Body of pancreas (tissue), 4 donors: ENCODE results near the gene BTBD10. TPM values are rescaled to one million over a fixed set of nuclear protein-coding genes. Genes with fewer than 3 reads are reported as not detected.
A peak's percentile ranks its signal among the peaks of the same experiment; 100 is the strongest.

Experiments used
- ATAC-seq: fragments of 150-250 bp; one replicate; pipeline ENCODE4 v1.9.1; 2016
- DNase-seq, 4 donors: peaks; one replicate each; pipeline ENCODE4 v3.0.0-alpha.2; 2019
- H3K27ac ChIP-seq, 4 donors: fragments of 200-600 bp; sonication (generic); 1 replicate in 3 of 4; 2 replicates in 1 of 4; pipeline versions ENCODE4 v1.5.1 to v1.6.1; 2016 to 2019; ENCODE audit warnings: mild to moderate bottlenecking in 1 of 4, mixed read lengths in 1 of 4, moderate library complexity in 1 of 4
- H3K27me3 ChIP-seq, 2 donors: fragments of 200-600 bp; sonication (generic); one replicate each; pipeline ENCODE4 v1.6.0; 2016; ENCODE audit warnings: mild to moderate bottlenecking in 1 of 2
- H3K36me3 ChIP-seq, 2 donors: fragments of 200-600 bp; sonication (generic); replicated peaks in 1 of 2; 2 replicates each; pipeline ENCODE4 v1.5.1; 2016; ENCODE audit warnings: low read depth in 2 of 2; ENCODE audit not compliant: insufficient read depth in 1 of 2
- H3K4me1 ChIP-seq: fragments of 200-600 bp; sonication (generic); one replicate; pipeline ENCODE4 v1.6.0; 2016
- H3K4me3 ChIP-seq, 2 donors: fragments of 200-600 bp; sonication (generic); 1 replicate in 1 of 2; 2 replicates in 1 of 2; pipeline ENCODE4 v1.5.1; 2016 to 2019
- H3K9me3 ChIP-seq, 3 donors: fragments of 200-600 bp; sonication (generic); 1 replicate in 2 of 3; 2 replicates in 1 of 3; pipeline ENCODE4 v1.5.1; 2016
- POLR2A ChIP-seq, 3 donors: fragments of 450-650 bp; IDR thresholded peaks; one replicate each; pipeline ENCODE4 v1.6.1; 2016; ENCODE audit warnings: antibody characterized with exemption in 3 of 3, mild to moderate bottlenecking in 2 of 3
- WGBS, 2 donors: methylation state at CpG; one replicate each; pipeline ENCODE4 v1.1.5; 2017; 5-methylcytosine and 5-hydroxymethylcytosine counted together
- intact Hi-C: fragments of 100-400 bp; cut with DNase I; formaldehyde crosslinking; loops from one replicate; pipeline ENCODE4 v1.15.1; 2023
- total RNA-seq, 2 donors: library from RNA; depleted of rRNA; stranded (reverse); fragments of >200 nt; gene quantifications; one replicate each; pipeline ENCODE4 v1.1.0, GENCODE V29; 2016
- TF ChIP-seq, protein P1 (sequence below), 7 experiments: fragments of 450-650 bp in 4 of 7; fragments of 200-600 bp in 3 of 7; sonication (generic) in 3 of 7; IDR thresholded peaks; one replicate each; pipeline ENCODE4 v1.5.1; 2016 to 2019; ENCODE audit warnings: antibody characterized with exemption in 7 of 7

The BTBD10 gene
- total RNA-seq, 2 donors from 2014 or later = 14.2 to 17.1 TPM

DNA sequence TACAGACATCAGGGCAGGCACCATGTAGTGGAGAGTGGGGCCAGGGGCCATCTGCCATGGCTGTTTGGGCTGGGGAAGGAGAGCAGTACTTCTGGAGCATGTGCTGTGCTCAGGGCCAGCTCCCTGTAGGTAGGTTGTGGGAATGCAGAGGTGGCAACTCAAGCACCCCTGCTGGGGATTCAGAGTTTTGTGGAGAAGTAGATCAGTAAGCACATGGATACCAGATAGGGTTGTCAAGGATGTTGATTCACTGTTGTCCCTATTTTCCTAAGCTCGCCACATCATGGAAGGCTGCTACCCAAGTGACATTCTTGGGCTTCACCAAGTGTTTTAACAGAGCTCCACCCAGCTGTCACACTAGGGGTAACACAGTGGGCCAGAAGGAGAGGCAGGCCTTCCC is 118.2 kb downstream of the BTBD10 start:
- Histone ChIP-seq H3K36me3 (no peaks in the 10 kb centered on the region), H3K9me3 (no peaks in the 10 kb centered on the region), H3K4me1 (peaks cover 11% of the 10 kb centered on the region), H3K27me3 (no peaks in the 10 kb centered on the region), H3K4me3 (no peak overlapping the region), H3K27ac (no peak overlapping the region)
- ATAC-seq (no peak), DNase-seq (no peak)
- TF ChIP-seq POLR2A (IDR thresholded peaks at IDR 0.05) = no peak
- TF ChIP-seq, protein P1, sequence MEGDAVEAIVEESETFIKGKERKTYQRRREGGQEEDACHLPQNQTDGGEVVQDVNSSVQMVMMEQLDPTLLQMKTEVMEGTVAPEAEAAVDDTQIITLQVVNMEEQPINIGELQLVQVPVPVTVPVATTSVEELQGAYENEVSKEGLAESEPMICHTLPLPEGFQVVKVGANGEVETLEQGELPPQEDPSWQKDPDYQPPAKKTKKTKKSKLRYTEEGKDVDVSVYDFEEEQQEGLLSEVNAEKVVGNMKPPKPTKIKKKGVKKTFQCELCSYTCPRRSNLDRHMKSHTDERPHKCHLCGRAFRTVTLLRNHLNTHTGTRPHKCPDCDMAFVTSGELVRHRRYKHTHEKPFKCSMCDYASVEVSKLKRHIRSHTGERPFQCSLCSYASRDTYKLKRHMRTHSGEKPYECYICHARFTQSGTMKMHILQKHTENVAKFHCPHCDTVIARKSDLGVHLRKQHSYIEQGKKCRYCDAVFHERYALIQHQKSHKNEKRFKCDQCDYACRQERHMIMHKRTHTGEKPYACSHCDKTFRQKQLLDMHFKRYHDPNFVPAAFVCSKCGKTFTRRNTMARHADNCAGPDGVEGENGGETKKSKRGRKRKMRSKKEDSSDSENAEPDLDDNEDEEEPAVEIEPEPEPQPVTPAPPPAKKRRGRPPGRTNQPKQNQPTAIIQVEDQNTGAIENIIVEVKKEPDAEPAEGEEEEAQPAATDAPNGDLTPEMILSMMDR (IDR thresholded peaks at IDR 0.05) = no peak
- intact Hi-C loops = loop anchor here (5.0 to 10.0 kb wide), 2 partner anchors 133 to 380 kb away; no protein-coding TSS in a partner anchor
- WGBS, 2 donors = 78 to 86% methylated on average over 1 of the region's 1 CpG

DNA sequence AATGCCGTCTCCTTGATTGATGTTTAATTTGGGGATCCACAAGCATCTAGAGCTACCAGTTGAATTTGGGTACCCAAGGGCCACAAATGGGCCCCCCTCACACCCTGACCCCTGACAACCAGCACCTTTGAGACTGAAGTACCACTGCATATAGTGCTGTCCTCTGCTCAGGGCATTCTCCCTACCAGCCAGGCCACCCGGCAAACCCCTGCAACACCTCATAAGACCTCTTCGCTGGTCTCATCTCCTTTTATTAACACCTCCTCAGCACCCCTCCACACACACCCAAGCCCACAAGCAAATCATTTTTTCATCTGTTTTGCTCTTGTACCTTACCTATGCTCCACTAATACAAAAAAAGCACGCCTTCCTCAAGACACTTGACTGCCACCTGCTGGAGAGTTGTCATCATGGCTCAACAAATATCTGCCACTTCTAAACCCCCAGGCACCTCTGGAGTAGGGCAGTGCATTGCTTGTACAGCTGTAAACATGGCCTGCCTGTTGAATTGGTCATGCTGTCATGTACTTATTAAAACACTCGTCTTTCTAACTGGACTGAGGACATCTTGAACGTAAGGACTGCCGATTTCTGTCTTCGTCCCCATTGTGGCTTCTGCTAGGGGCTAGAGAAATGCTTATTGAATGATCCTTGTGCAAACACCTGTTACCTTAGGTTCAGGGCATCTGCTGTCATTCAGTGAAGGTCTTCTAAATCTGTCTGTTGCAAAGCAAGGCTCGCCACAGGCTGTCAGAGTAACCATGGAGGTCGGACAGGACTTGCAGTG is 118.9 kb downstream of the BTBD10 start:
- ATAC-seq = peak; percentile 61
- Histone ChIP-seq H3K4me1 (peaks cover 18% of the 10 kb centered on the region), H3K36me3 (no peaks in the 10 kb centered on the region), H3K27ac (no peak overlapping the region), H3K27me3 (no peaks in the 10 kb centered on the region), H3K9me3 (no peaks in the 10 kb centered on the region), H3K4me3 (no peak overlapping the region)
- intact Hi-C loops = loop anchor here (10.0 kb wide), 1 partner anchor 379 kb away; no protein-coding TSS in a partner anchor
- TF ChIP-seq, protein P1 (IDR thresholded peaks at IDR 0.05) = peak; percentile 79 to 87 (median 82)
- TF ChIP-seq POLR2A (IDR thresholded peaks at IDR 0.05) = no peak
- 61 to 65% methylated on average over 10 of the region's 10 CpGs for WGBS, 2 donors
- peak; percentile 75 to 80 (median 78) for DNase-seq

DNA sequence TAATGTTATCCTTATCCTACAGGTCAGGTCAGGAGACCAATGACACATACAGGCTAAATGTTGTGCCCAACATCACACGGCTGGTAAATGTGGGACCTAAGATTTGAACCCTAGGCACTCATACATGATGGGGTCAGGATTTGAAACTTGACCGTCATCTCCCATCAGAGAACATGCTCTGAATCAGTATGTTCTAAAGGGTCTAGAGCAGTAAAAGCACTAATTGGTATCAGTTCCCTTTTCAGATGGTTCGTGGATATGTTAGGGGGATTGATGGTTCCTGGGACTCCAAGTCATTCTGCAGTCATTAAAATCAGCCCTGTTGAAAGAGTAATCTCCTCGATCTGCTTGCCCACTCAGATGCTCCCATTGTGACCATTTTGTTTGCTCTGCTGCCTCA is 120.0 kb downstream of the BTBD10 start:
- no peaks in the 10 kb centered on the region for H3K36me3 ChIP-seq
- no peak overlapping the region for H3K27ac ChIP-seq
- H3K27me3 ChIP-seq = no peaks in the 10 kb centered on the region
- H3K4me1 ChIP-seq = peaks cover 28% of the 10 kb centered on the region
- WGBS, 2 donors = 73% methylated on average over 4 of the region's 4 CpGs
- H3K9me3 ChIP-seq = no peaks in the 10 kb centered on the region
- DNase-seq = no peak
- no peak for TF ChIP-seq POLR2A (IDR thresholded peaks at IDR 0.05)
- TF ChIP-seq, protein P1 (IDR thresholded peaks at IDR 0.05) = no peak
- ATAC-seq = no peak
- no peak overlapping the region for H3K4me3 ChIP-seq
- intact Hi-C loops = loop anchor here (10.0 kb wide), 1 partner anchor 378 kb away; no protein-coding TSS in a partner anchor

DNA sequence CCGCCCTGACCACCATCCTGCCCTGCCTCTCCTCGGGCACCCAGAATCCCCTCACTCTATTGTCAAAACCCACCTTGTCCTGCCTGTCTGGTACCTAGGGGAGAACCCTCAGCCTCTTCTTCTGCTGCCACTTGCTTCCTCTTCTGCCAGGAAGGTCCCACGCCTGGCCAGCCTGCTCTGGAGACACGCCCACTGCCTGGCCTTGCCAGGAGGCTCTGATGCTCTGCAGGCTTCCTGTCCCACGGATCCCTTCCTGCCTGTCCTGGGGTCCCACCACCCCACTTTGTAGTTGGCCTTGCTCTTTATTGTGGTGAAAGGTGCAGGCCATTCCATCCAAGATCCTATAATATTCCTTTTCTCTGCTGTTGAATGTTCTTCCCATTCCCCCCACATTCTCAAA is 122.0 kb downstream of the BTBD10 start:
- 70 to 80% methylated on average over 4 to 5 of the region's 5 CpGs for WGBS, 2 donors
- TF ChIP-seq POLR2A (IDR thresholded peaks at IDR 0.05) = no peak
- TF ChIP-seq, protein P1 (IDR thresholded peaks at IDR 0.05) = no peak
- intact Hi-C loops = loop anchor here (10.0 kb wide), 1 partner anchor 376 kb away; no protein-coding TSS in a partner anchor
- Histone ChIP-seq H3K4me1 (peaks cover 35% of the 10 kb centered on the region), H3K27ac (no peak overlapping the region), H3K36me3 (no peaks in the 10 kb centered on the region), H3K4me3 (no peak overlapping the region), H3K27me3 (no peaks in the 10 kb centered on the region), H3K9me3 (no peaks in the 10 kb centered on the region)
- ATAC-seq = no peak
- no peak for DNase-seq
